Activated T-helper 1 cell treated with Interleukin-2 at 50 U/mL for 16 hours (primary cell): Measurements from ENCODE around the gene PTGER1.

Source experiments
- DNase-seq: peaks from one replicate; pipeline ENCODE4 v3.0.0-alpha.2; 2020; ENCODE audit warnings: low read depth

Gene PTGER1

GRCh38 chr19:14441041-14441938 is 33.9 kb downstream of the PTGER1 start:
- DNase-seq, result no peak

- peak; percentile 68 for DNase-seq
Observed at GRCh38 chr19:14440049-14440448, 35.1 kb downstream of the PTGER1 start.

DNA sequence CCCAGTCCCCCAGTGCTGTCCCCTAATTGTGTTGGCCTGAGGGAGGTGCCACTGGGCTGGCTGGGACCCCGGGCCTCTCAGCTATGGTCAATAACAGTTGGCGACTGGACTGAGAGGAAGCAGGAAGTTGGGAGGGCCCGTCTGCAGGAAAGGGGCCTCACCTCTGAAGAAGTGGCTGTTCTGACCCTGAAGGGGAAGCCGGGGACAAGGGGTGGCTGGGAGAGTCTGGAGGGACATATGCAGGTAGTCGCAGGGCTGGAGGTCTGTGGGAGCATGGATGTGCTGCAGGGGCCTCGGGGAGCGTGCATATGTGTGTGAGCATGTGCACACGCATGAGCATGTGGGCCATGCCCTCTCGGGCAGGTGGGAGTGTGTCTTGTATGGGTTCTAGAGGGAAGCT is 36.1 kb downstream of the PTGER1 start:
- DNase-seq, result no peak

- DNase-seq, result no peak
Observed at GRCh38 chr19:14437578-14438140, 37.5 kb downstream of the PTGER1 start.

DNA sequence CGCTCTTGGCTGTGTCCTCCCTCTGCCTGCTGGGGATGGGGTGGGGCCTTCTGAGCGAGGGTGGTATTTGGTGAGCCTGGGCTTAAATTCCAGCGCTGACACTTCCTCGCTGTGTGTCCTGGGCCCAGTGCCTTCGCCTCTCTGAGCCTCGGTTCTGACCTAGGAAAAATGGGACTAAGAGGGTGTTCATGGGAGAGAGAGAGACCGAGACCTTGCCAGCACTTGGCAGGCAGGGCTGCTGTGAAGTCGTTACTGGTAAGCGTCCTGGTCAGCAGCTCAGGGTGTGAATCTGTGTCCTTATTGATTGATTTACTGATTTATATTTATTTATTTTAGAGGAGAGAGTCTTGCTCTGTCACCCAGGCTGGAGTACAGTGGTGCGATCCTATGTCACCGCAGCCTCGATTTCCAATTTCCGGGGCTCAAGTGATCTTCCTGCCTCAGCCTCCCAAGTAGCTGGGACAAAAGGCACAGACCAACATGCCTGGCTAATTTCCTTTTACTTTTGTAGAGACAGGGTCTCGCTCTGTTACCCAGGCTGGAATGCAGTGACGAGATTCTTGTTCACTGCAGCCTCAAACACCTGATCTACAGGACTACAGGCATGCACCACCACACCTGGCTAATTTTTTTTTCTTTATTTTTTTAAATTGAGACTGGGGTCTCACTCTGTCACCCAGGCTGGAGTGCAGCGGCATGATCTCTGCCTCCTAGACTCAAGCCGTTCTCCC is 39.7 kb downstream of the PTGER1 start:
- DNase-seq, result no peak

GRCh38 chr19:14434543-14435319 is 40.4 kb downstream of the PTGER1 start:
- no peak for DNase-seq

- no peak for DNase-seq
Observed at GRCh38 chr19:14433554-14434501, 41.3 kb downstream of the PTGER1 start.

DNA sequence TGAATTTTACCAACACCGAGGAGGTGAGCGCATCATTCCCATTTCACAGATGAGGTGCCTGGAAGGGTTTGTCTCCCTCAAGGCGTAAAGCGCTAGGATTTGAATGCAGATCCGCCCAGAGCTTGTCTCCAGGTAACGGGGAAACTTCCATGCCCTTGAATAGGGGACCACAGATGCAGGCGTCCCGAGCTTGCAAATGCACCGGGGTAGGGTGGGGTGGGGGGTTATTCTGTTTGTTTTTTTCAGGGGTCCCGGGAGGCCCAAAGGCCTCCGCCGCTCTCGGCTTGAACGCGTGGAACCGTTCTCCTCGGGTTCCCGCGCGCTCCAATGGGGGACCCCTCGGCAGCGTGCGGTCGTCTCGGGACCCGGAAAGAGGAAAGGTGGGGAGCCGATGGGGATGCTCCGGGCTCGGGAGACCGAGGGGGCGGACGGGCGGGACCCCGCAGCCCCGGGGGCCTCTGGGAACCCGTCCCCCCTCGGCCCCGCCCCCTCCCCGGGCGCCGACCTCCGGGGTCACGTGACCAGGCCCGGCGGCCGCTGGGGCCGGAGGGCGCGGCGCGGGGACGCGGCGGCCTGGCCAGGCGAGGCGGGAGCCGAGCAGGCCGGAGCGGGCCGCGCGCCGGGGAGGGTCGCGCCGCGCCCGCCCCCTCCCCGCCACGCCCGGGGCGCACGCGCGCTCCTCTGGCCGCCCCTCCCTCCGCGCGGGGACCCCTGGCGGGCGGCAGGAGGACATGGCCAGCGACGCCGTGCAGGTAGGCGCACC is 42.2 kb downstream of the PTGER1 start, which contains the start of gene PKN1:
Gene PKN1 (plus strand): TSS at position 516 of the 763 bp plus-strand sequence. CDS start 216 bp downstream, at position 732.
- no peak for DNase-seq

DNA sequence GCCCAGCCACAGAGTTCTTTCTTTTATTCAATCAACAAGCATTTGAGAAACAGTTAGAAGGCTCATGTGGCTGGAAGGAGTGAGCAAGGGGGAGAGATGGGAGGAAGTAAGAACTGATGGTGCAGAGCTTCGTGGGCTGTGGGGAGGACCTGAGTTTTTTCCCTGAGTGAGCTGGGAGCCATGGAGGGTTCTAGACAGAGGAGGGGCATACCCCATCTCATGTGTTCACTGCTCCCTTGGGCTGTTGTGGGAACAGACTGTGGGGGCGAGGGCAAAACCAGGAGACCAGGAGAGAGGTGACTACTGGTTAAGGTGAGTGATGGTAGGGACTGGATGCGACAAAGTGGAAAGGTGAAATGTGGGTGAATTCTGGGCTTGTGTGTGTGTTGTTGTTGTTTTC is 44.4 kb downstream of the PTGER1 start:
- no peak for DNase-seq

GRCh38 chr19:14428882-14429416 is 46.2 kb downstream of the PTGER1 start:
- DNase-seq, result no peak

- no peak for DNase-seq
Observed at GRCh38 chr19:14427461-14427860, 47.7 kb downstream of the PTGER1 start.

DNA sequence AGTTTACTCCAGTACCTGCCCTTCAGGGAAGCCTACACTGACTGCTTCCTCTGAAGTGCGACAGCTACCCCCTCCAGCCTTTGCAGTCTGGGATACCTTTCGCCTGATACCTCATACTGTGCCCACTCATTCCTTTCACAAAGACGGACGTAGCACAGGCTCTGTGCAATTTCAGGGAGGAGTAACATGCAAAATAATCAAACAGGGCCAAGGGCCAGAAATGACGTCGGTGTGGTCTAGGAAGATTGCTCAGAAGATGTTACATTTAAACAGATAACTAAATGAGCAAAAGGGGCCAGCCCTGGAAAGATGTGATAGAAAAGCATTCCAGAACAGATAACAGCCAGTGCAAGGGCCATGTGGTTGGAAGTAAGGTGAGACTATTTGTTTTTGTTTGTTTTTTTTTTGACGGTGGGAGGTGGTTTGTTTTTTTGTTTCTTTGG is 49.4 kb downstream of the PTGER1 start:
- no peak for DNase-seq
